Retinal pigment epithelial cell (primary cell): ENCODE results near the gene ARSK.

Source experiments
- DNase-seq: peaks from one replicate; pipeline ENCODE4 v3.0.0-alpha.2; 2010; ENCODE audit warnings: low read depth
- H3K4me3 ChIP-seq: 2 replicates; pipeline ENCODE4 v1.5.1; 2011; ENCODE audit warnings: mild to moderate bottlenecking, low read length, control low read depth, moderate library complexity
- CTCF ChIP-seq: conservative IDR thresholded peaks from 2 replicates; pipeline ENCODE4 v1.5.1; 2011; ENCODE audit warnings: low read depth, low read length, control low read depth, inconsistent platforms

ARSK gene

DNA sequence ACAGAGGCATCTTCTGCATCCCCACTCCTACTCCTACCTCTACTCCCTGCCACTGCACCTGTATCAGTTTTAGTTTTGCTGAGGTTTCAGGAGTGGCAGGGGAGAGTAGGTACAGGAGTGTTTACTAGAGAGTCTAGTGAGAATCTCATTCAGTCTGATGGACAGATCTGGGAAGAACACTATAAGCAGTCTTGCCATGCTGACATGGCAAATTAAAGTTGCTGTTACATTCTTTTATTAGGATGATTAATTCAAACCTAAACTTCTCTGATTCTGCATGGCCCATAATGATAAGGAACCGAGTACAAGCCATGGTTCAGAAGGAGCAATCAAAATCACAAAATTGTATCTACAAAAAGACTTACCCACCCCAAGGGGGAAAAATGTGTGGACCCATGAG, 7.4 kb downstream of the ARSK start:
- TF ChIP-seq CTCF: no peak

DNA sequence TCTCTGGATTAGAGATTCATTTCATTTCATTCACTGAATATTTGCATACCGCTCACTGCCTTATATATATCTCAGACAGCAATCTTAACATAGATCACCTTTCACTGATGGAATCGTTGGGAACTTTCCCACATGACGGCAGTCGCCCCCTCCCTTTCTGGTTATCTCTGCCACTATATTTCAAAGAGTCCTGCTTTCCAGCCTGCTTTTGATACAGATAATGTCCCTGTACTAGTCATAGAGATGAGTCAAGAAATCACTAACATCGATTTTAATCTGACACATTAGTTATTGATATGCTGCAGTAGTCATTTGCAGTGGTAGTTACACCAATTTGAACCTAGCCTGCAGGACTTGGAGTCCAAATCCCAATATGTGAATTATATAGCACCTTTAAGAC, 8.5 kb downstream of the ARSK start:
- no peak for TF ChIP-seq CTCF
- no peak overlapping the region for H3K4me3 ChIP-seq

More for the DNA sequence above, 7.4 kb downstream of the ARSK start:
- H3K4me3 ChIP-seq: no peak overlapping the region
- DNase-seq: no peak

DNA sequence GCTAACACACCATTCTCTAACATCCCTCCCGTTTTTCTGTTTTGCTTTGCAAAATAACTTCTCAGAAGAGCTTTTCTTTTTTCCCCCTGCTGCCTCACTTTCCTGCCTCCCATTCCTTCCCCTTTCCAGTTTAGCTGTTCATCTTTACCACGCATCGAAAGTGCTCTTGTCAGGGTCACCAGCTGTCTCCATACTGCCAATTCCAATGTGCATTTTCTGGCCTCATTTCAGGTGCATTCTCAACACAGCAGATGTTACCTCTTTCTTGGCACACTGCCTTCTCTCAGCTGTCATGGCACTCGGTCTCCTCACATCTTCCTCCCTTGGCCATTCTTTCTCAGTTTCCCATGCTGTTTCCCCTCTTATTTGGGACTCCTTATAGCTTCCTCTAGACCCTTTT, 9.5 kb downstream of the ARSK start:
- DNase-seq: no peak
- TF ChIP-seq CTCF: no peak
- no peak overlapping the region for H3K4me3 ChIP-seq

More for the DNA sequence above, 8.5 kb downstream of the ARSK start:
- DNase-seq: no peak

- no peak overlapping the region for H3K4me3 ChIP-seq
- DNase-seq: no peak
- TF ChIP-seq CTCF: no peak
These were observed 10.5 kb downstream of the ARSK start for GRCh38 chr5:95565280-95565920.

GRCh38 chr5:95572016-95572415, 17.1 kb downstream of the ARSK start:
- no peak overlapping the region for H3K4me3 ChIP-seq
- DNase-seq: no peak
- no peak for TF ChIP-seq CTCF

DNA sequence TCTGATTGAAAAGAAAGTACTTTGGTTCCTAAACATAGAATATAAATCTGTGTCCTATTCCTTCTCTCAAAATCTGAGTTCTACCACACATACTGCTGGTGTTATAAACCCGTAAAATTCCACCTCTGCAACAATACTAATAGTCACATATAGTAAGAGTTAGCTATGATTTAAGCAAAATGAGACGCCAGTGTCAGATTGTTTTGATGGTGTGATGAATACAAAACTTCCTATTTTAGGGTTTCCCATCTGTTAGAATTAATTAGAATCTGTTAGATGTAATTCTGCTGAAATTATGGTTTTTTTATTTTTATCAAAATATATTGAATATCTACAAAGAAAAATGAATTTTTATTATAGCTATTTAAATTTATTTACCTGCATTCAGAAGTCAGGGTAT, 26.7 kb downstream of the ARSK start:
- DNase-seq: no peak
- TF ChIP-seq CTCF: no peak

DNA sequence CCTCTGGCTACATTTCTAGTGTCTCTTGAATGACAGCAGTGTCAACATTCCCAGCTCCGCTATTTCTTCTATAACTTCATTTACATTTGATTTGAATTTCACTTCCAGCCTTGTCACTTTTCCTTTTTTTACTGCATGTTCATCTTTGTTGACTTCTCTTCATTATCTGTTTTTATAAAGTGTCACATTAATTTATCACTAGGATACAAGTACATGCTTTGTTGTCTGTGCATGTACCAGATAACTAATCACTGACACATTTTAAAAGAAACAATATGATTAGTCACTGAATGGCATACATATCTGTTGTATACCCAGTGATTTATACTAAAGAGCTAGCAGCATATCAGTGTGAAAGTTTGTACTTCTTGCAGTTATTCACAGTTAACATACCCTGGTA, 29.1 kb downstream of the ARSK start:
- no peak for DNase-seq
- no peak overlapping the region for H3K4me3 ChIP-seq
- no peak for TF ChIP-seq CTCF

More for the DNA sequence above, 26.7 kb downstream of the ARSK start:
- no peak overlapping the region for H3K4me3 ChIP-seq
